Measurements from ENCODE around the gene GDF15.
A peak's percentile ranks its signal among the peaks of the same experiment; 100 is the strongest.

Gene GDF15

GRCh38 chr19:18430417-18431144 is 44.6 kb downstream of the GDF15 start:
- no peak overlapping the region for H3K27ac ChIP-seq (ENCODE audit: extremely low read depth, low read depth, low read length)
- ChIA-PET POLR2A (no interaction called here), CTCF (no interaction called here)
- peaks cover 24% of the 10 kb centered on the region for H3K4me1 ChIP-seq (ENCODE audit: control insufficient read depth, insufficient read depth, low read length)
- H3K36me3 ChIP-seq (ENCODE audit: control insufficient read depth in 2 of 2, insufficient read depth in 1 of 2, low read length in 2 of 2), result peaks cover 5 to 14% of the 10 kb centered on the region in 2 experiments; a peak in 1 of 3 replicates
- no peaks in the 10 kb centered on the region for H3K9me3 ChIP-seq (ENCODE audit: control insufficient read depth, insufficient read depth, low read depth, low read length)
- H3K4me3 ChIP-seq (ENCODE audit: low read depth, low read length), result no peak overlapping the region
- TF ChIP-seq ZNF112 (tag by site-specific recombination; IDR thresholded peaks at IDR 0.05) (no peak), ZEB2 (tag by site-specific recombination; IDR thresholded peaks at IDR 0.05) (peak; percentile 87), ZNF211 (tag by site-specific recombination; IDR thresholded peaks at IDR 0.05; ENCODE audit: low read depth) (no peak), BCL11B (tag by site-specific recombination; IDR thresholded peaks at IDR 0.05; ENCODE audit: low read depth) (peak; percentile 85), ZNF654 (tag by site-specific recombination; IDR thresholded peaks at IDR 0.05; ENCODE audit: low read depth) (no peak), HOXC10 (CRISPR knock-in tag; IDR thresholded peaks at IDR 0.05) (no peak), ZNF302 (tag by site-specific recombination; IDR thresholded peaks at IDR 0.05; ENCODE audit: low read depth) (no peak), ZNF114 (tag by site-specific recombination; IDR thresholded peaks at IDR 0.05) (no peak), ZNF366 (tag by site-specific recombination; conservative IDR thresholded peaks at IDR 0.05) (no peak), EGR2 (tag by site-specific recombination; IDR thresholded peaks at IDR 0.05; ENCODE audit: low read depth) (no peak), MZF1 (tag by site-specific recombination; IDR thresholded peaks at IDR 0.05; ENCODE audit: borderline replicate concordance) (no peak), ZNF837 (tag by site-specific recombination; IDR thresholded peaks at IDR 0.05) (no peak), ZNF624 (tag by site-specific recombination; IDR thresholded peaks at IDR 0.05) (no peak), HOXD13 (CRISPR knock-in tag; IDR thresholded peaks at IDR 0.05; ENCODE audit: borderline replicate concordance) (no peak), KLF10 (tag by site-specific recombination; IDR thresholded peaks at IDR 0.05) (no peak), ZBTB44 (tag by site-specific recombination; IDR thresholded peaks at IDR 0.05) (no peak), PRDM4 (tag by site-specific recombination; IDR thresholded peaks at IDR 0.05) (peak; percentile 94), TRIM28 (IDR thresholded peaks at IDR 0.05; ENCODE audit: borderline replicate concordance, low read length) (no peak), SCRT2 (tag by site-specific recombination; IDR thresholded peaks at IDR 0.05) (0 out of 2 replicates have a peak, but pooled peaks have one; percentile 10), GLIS2 (tag by site-specific recombination; IDR thresholded peaks at IDR 0.05) (peak; percentile 35; the same call in 1 of the 2 replicates), ZNF791 (tag by site-specific recombination; IDR thresholded peaks at IDR 0.05) (no peak), ZNF280D (tag by site-specific recombination; IDR thresholded peaks at IDR 0.05) (no peak), ZIC2 (tag by site-specific recombination; IDR thresholded peaks at IDR 0.05) (peak; percentile 10; the same call in 1 of the 2 replicates), ZNF558 (tag by site-specific recombination; IDR thresholded peaks at IDR 0.05) (no peak), ZFP41 (tag by site-specific recombination; IDR thresholded peaks at IDR 0.05; ENCODE audit: borderline replicate concordance) (no peak), ZNF626 (tag by site-specific recombination; IDR thresholded peaks at IDR 0.05) (no peak)
- TF ChIP-seq, protein P1, sequence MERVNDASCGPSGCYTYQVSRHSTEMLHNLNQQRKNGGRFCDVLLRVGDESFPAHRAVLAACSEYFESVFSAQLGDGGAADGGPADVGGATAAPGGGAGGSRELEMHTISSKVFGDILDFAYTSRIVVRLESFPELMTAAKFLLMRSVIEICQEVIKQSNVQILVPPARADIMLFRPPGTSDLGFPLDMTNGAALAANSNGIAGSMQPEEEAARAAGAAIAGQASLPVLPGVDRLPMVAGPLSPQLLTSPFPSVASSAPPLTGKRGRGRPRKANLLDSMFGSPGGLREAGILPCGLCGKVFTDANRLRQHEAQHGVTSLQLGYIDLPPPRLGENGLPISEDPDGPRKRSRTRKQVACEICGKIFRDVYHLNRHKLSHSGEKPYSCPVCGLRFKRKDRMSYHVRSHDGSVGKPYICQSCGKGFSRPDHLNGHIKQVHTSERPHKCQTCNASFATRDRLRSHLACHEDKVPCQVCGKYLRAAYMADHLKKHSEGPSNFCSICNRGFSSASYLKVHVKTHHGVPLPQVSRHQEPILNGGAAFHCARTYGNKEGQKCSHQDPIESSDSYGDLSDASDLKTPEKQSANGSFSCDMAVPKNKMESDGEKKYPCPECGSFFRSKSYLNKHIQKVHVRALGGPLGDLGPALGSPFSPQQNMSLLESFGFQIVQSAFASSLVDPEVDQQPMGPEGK (tag by site-specific recombination; IDR thresholded peaks at IDR 0.05), result peak; percentile 33; the same call in 1 of the 2 replicates
- TF ChIP-seq, protein P2, sequence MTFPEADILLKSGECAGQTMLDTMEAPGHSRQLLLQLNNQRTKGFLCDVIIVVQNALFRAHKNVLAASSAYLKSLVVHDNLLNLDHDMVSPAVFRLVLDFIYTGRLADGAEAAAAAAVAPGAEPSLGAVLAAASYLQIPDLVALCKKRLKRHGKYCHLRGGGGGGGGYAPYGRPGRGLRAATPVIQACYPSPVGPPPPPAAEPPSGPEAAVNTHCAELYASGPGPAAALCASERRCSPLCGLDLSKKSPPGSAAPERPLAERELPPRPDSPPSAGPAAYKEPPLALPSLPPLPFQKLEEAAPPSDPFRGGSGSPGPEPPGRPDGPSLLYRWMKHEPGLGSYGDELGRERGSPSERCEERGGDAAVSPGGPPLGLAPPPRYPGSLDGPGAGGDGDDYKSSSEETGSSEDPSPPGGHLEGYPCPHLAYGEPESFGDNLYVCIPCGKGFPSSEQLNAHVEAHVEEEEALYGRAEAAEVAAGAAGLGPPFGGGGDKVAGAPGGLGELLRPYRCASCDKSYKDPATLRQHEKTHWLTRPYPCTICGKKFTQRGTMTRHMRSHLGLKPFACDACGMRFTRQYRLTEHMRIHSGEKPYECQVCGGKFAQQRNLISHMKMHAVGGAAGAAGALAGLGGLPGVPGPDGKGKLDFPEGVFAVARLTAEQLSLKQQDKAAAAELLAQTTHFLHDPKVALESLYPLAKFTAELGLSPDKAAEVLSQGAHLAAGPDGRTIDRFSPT (tag by site-specific recombination; IDR thresholded peaks at IDR 0.05), result peak; percentile 70; the same call in 1 of the 2 replicates
